Neural cell (in vitro differentiated cells): ENCODE results near the gene DTHD1. TPM values are rescaled to one million over a fixed set of nuclear protein-coding genes. Genes with fewer than 3 reads are reported as not detected.

Experiments
- H2AFZ ChIP-seq: fragments of 200-600, 300-800 bp; sonication (generic), shearing (Covaris generic); 2 replicates; pipeline ENCODE4 v1.6.0; 2014; ENCODE audit warnings: low read depth, mild to moderate bottlenecking, antibody characterized with exemption, low read length, moderate library complexity
- H3F3A ChIP-seq: fragments of 200-600 bp; shearing (Covaris generic); 2 replicates; pipeline ENCODE4 v1.6.1; 2016; ENCODE audit warnings: mild to moderate bottlenecking, moderate library complexity, mixed read lengths, antibody characterized with exemption, low read length; ENCODE audit not compliant: insufficient read depth, poor library complexity, severe bottlenecking
- H3K27ac ChIP-seq: fragments of 200-600, 300-800 bp; sonication (generic), shearing (Covaris generic); 2 replicates; pipeline ENCODE4 v1.5.1; 2014; ENCODE audit warnings: mild to moderate bottlenecking, low read length, moderate library complexity
- H3K27me3 ChIP-seq: fragments of 300-800, 200-600 bp; sonication (generic), shearing (Covaris generic); 2 replicates; pipeline ENCODE4 v1.6.0; 2014; ENCODE audit warnings: mild to moderate bottlenecking, low read depth, low read length, moderate library complexity; ENCODE audit not compliant: insufficient read depth
- H3K36me3 ChIP-seq: fragments of 300-800, 200-600 bp; sonication (generic), shearing (Covaris generic); 2 replicates; pipeline ENCODE4 v1.5.1; 2014; ENCODE audit warnings: mild to moderate bottlenecking, antibody characterized with exemption, low read length, moderate library complexity; ENCODE audit not compliant: insufficient read depth
- H3K4me2 ChIP-seq: fragments of 300-800, 200-600 bp; sonication (generic), shearing (Covaris generic); 2 replicates; pipeline ENCODE4 v1.6.0; 2014; ENCODE audit warnings: mild to moderate bottlenecking, low read length
- H3K4me3 ChIP-seq: fragments of 300-800, 200-600 bp; sonication (generic), shearing (Covaris generic); 2 replicates; pipeline ENCODE4 v1.5.1; 2014; ENCODE audit warnings: mild to moderate bottlenecking, low read length, moderate library complexity
- H3K79me2 ChIP-seq: fragments of 200-600 bp; shearing (Covaris generic); replicated peaks from 2 replicates; pipeline ENCODE4 v1.6.0; 2014; ENCODE audit warnings: mild to moderate bottlenecking, low read length, moderate library complexity; ENCODE audit not compliant: insufficient read depth
- H3K9ac ChIP-seq: fragments of 300-800, 200-600 bp; sonication (generic), shearing (Covaris generic); 2 replicates; pipeline ENCODE4 v1.6.1; 2016; ENCODE audit warnings: mild to moderate bottlenecking, low read length, mixed read lengths
- H3K9me2 ChIP-seq: fragments of 200-600 bp; shearing (Covaris generic); 2 replicates; pipeline ENCODE4 v1.6.1; 2016; ENCODE audit warnings: mild to moderate bottlenecking, low read length, mixed read lengths; ENCODE audit not compliant: insufficient read depth
- H3K9me3 ChIP-seq: fragments of 200-600, 300-800 bp; sonication (generic), shearing (Covaris generic); 2 replicates; pipeline ENCODE4 v1.6.1; 2016; ENCODE audit warnings: mild to moderate bottlenecking, mixed run types, low read length, moderate library complexity, mixed read lengths
- H4K20me1 ChIP-seq: fragments of 200-600 bp; shearing (Covaris generic); 2 replicates; pipeline ENCODE4 v1.6.1; 2016; ENCODE audit warnings: mild to moderate bottlenecking, mixed run types; ENCODE audit not compliant: insufficient read depth
- CTCF ChIP-seq: fragments of 450-650 bp; IDR thresholded peaks from 2 replicates; pipeline ENCODE4 v1.5.1; 2014; ENCODE audit warnings: antibody characterized with exemption, mild to moderate bottlenecking, moderate library complexity; ENCODE audit not compliant: poor library complexity, severe bottlenecking
- EP300 ChIP-seq: fragments of 450-650 bp; conservative IDR thresholded peaks from 2 replicates; pipeline ENCODE4 v1.6.1; 2014; ENCODE audit warnings: antibody characterized with exemption, mild to moderate bottlenecking, moderate library complexity; ENCODE audit not compliant: poor library complexity, severe bottlenecking
- EZH2 ChIP-seq: fragments of 200-600, 300-800 bp; shearing (Covaris generic), sonication (generic); IDR thresholded peaks from 2 replicates; pipeline ENCODE4 v1.6.1; 2014; ENCODE audit warnings: antibody characterized with exemption, low read length, borderline replicate concordance, mild to moderate bottlenecking; ENCODE audit not compliant: insufficient read depth, poor library complexity, severe bottlenecking
- MXI1 ChIP-seq: fragments of 450-650 bp; conservative IDR thresholded peaks from 2 replicates; pipeline ENCODE4 v1.6.1; 2014; ENCODE audit warnings: antibody characterized with exemption, mild to moderate bottlenecking; ENCODE audit not compliant: poor library complexity, severe bottlenecking
- POLR2AphosphoS5 ChIP-seq: IDR thresholded peaks from 2 replicates; pipeline ENCODE4 v1.6.1; 2012
- RAD21 ChIP-seq: fragments of 450-650 bp; conservative IDR thresholded peaks from 2 replicates; pipeline ENCODE4 v1.6.1; 2014; ENCODE audit warnings: antibody characterized with exemption, mild to moderate bottlenecking, moderate library complexity
- REST ChIP-seq: IDR thresholded peaks from 2 replicates; pipeline ENCODE4 v1.6.1; 2012; ENCODE audit warnings: borderline replicate concordance
- SMC3 ChIP-seq: fragments of 450-650 bp; conservative IDR thresholded peaks from 2 replicates; pipeline ENCODE4 v1.6.1; 2014; ENCODE audit warnings: antibody characterized with exemption, mild to moderate bottlenecking, moderate library complexity; ENCODE audit not compliant: poor library complexity
- TAF1 ChIP-seq: IDR thresholded peaks from 2 replicates; pipeline ENCODE4 v1.6.1; 2012; ENCODE audit warnings: low read depth
- polyA plus RNA-seq: library from polyadenylated mRNA; depleted of rRNA; stranded (reverse); fragments of >200 nt; gene quantifications from 2 replicates; pipeline ENCODE4 v1.2.3, GENCODE V29; 2014

The DTHD1 gene
- polyA plus RNA-seq, 1 donor from 2014 or later, result not detected

- no peaks in the 10 kb centered on the region for H3F3A ChIP-seq
- no peaks in the 10 kb centered on the region for H3K36me3 ChIP-seq
- no peaks in the 10 kb centered on the region for H4K20me1 ChIP-seq
- no peaks in the 10 kb centered on the region for H3K9me3 ChIP-seq
- no peak overlapping the region for H2AFZ ChIP-seq
- H3K4me2 ChIP-seq, result no peak overlapping the region
- no peak for TF ChIP-seq SMC3
- TF ChIP-seq POLR2AphosphoS5, result no peak
- no peaks in the 10 kb centered on the region for H3K27me3 ChIP-seq
- H3K79me2 ChIP-seq, result no peaks in the 10 kb centered on the region
- H3K27ac ChIP-seq, result no peak overlapping the region
- H3K9ac ChIP-seq, result no peak overlapping the region
- no peaks in the 10 kb centered on the region for H3K9me2 ChIP-seq
- no peak overlapping the region for H3K4me3 ChIP-seq
These were observed 44.5 kb downstream of the DTHD1 start for GRCh38 chr4:36325926-36326325.

GRCh38 chr4:36326476-36327029 lies 45.1 kb downstream of the DTHD1 start:
- TF ChIP-seq SMC3 (no peak), EP300 (no peak), RAD21 (no peak), REST (no peak)
- Histone ChIP-seq H3K9me3 (no peaks in the 10 kb centered on the region), H3F3A (no peaks in the 10 kb centered on the region), H3K79me2 (no peaks in the 10 kb centered on the region), H3K9me2 (no peaks in the 10 kb centered on the region), H3K9ac (no peak overlapping the region), H4K20me1 (no peaks in the 10 kb centered on the region), H3K36me3 (no peaks in the 10 kb centered on the region), H3K27me3 (no peaks in the 10 kb centered on the region), H3K4me2 (no peak overlapping the region), H3K27ac (no peak overlapping the region), H2AFZ (no peak overlapping the region), H3K4me3 (no peak overlapping the region)

- TF ChIP-seq TAF1 (no peak), RAD21 (no peak), POLR2AphosphoS5 (no peak), EZH2 (no peak), EP300 (no peak), REST (no peak), SMC3 (no peak), MXI1 (no peak), CTCF (no peak)
- Histone ChIP-seq H3K27ac (no peak overlapping the region), H3K9me3 (no peaks in the 10 kb centered on the region), H3K27me3 (no peaks in the 10 kb centered on the region), H3K4me3 (no peak overlapping the region), H3F3A (no peaks in the 10 kb centered on the region), H3K4me2 (no peak overlapping the region), H2AFZ (no peak overlapping the region), H3K9ac (no peak overlapping the region), H3K79me2 (no peaks in the 10 kb centered on the region), H3K36me3 (no peaks in the 10 kb centered on the region), H3K9me2 (no peaks in the 10 kb centered on the region), H4K20me1 (no peaks in the 10 kb centered on the region)
These were observed 46.0 kb downstream of the DTHD1 start for GRCh38 chr4:36327400-36327799.
